Pancreas (tissue), 10 donors: ENCODE measurements around the gene CPEB4. TPM values are rescaled to one million over a fixed set of nuclear protein-coding genes. Genes with fewer than 3 reads are reported as not detected.

ENCODE experiments used
- ATAC-seq, 4 donors: fragments of 200-7000 bp; cut with Tn5 transposase; one replicate each; pipeline versions ENCODE4 v1.8.0 to v1.9.1; 2020; ENCODE audit warnings: mild to moderate bottlenecking in 4 of 4, moderate library complexity in 4 of 4
- DNase-seq, 6 donors: peaks; one replicate each; pipeline ENCODE4 v3.0.0-alpha.2; 2020
- FAIRE-seq: peaks from 2 replicates; lab custom pipeline; 2012; peaks lifted over from hg19 to GRCh38; lab: Jason Lieb, UNC
- H3K27ac ChIP-seq, 4 donors: fragments of 200-600 bp; sonication (generic); 1 replicate in 3 of 4; 2 replicates in 1 of 4; pipeline versions ENCODE4 v1.5.0 to v1.8.0; 2020
- H3K27me3 ChIP-seq, 4 donors: fragments of 200-600 bp; one replicate each; pipeline ENCODE4 v1.8.0; 2021
- H3K36me3 ChIP-seq, 3 donors: fragments of 200-600 bp; sonication (generic) in 1 of 3; one replicate each; pipeline versions ENCODE4 v1.5.0 to v1.8.0; 2020 to 2021
- H3K4me1 ChIP-seq, 3 donors: fragments of 200-600 bp; one replicate each; pipeline ENCODE4 v1.8.0; 2021
- H3K4me3 ChIP-seq, 4 donors: fragments of 200-600 bp; sonication (generic) in 2 of 4; one replicate each; pipeline versions ENCODE4 v1.5.0 to v1.8.0; 2020 to 2021
- H3K9me3 ChIP-seq, 4 donors: fragments of 200-600 bp; one replicate each; pipeline ENCODE4 v1.8.0; 2021
- CTCF ChIP-seq, 4 donors: fragments of 200-600 bp; sonication (generic) in 3 of 4; IDR thresholded peaks; one replicate each; pipeline versions ENCODE4 v1.5.0 to v1.8.0; 2021; ENCODE audit warnings: antibody characterized with exemption in 4 of 4
- WGBS, 2 donors: extraction: QIAGEN DNeasy Blood & Tissue Kit; methylation state at CpG; one replicate each; pipeline ENCODE4 v1.1.7; 2013; 5-methylcytosine and 5-hydroxymethylcytosine counted together
- intact Hi-C, 3 donors: fragments of 100-400 bp; cut with DNase I; formaldehyde crosslinking; loops; one replicate each; pipeline versions ENCODE4 v1.11.1 to v1.14.2; 2022
- polyA plus RNA-seq, 2 donors: library from polyadenylated mRNA; stranded (reverse); fragments of 200-250 nt; gene quantifications; one replicate each; pipeline ENCODE4 v1.2.3, GENCODE V29; 2013
- total RNA-seq, 6 donors: library from RNA; stranded (reverse); fragmentation: NEBNext Ultra II Directional in 4 of 6; extraction: Animal tissue kit (Norgen Biotek cat#: 25700) in 4 of 6; gene quantifications; one replicate each; pipeline versions ENCODE4 v1.2.1 to v1.2.4, GENCODE V29; 2021 to 2023
- donor health status: healthy with polysubstance abuse.
- donor health status: DM: no; HTN: no; CAD: no; lungs with moderate emphysema.
- donor health status: DM: no; HTN: no; CAD: no.
- donor health status: control.
- donor health status: control.
- donor health status: Bipolar disorder and iron deficiency.
- donor health status: DM: yes; HTN: yes; CAD: no.
- donor health status: DM: no; HTN: no; CAD: no.
- donor health status: DM: no; HTN: no; CAD: no.
- donor health status: DM: yes; HTN: yes; CAD: no.

The CPEB4 gene
- total and polyA plus RNA-seq, 8 donors, result 11.6 to 51.2 (median 26.2) TPM

DNA sequence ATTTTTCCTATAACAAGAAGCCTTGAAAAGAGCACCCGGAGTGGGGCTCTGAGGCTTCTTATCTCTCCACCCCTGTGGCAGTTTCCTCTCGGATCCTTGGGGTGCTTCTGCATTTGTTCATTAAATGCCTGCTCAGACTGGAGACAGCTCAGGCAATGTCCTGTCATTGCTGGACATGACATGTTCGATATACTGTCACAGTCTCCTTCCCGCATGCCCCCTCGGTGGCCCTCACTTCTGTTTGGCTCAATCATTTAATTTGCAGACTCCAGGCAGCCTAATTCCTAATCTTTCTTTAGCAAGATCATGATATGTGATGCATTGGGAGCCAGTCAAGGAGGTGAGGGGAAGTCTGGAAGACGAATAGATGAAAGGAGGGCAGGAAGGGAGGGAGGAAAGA is 37.5 kb upstream of the CPEB4 start:
- intact Hi-C loops, result no loop called here
- Histone ChIP-seq H3K36me3 (no peaks in the 10 kb centered on the region), H3K9me3 (no peaks in the 10 kb centered on the region), H3K27ac (no peak overlapping the region), H3K4me3 (no peak overlapping the region), H3K27me3 (no peaks in the 10 kb centered on the region), H3K4me1 (peaks cover 0 to 5% (median 0%) of the 10 kb centered on the region in 3 donors)
- 71 to 83% methylated on average over 6 of the region's 6 CpGs for WGBS, 2 donors
- DNase-seq, result no peak
- ATAC-seq, result no peak
- no peak for FAIRE-seq
- TF ChIP-seq CTCF (IDR thresholded peaks at IDR 0.05), result no peak

GRCh38 chr5:173851595-173852243 is 36.4 kb upstream of the CPEB4 start:
- TF ChIP-seq CTCF (IDR thresholded peaks at IDR 0.05), result no peak
- H3K4me3 ChIP-seq, result no peak overlapping the region
- H3K36me3 ChIP-seq, result no peaks in the 10 kb centered on the region
- no peak for FAIRE-seq
- no peak for DNase-seq
- no peaks in the 10 kb centered on the region for H3K9me3 ChIP-seq
- intact Hi-C loops, result no loop called here
- peaks cover 0 to 5% (median 0%) of the 10 kb centered on the region in 3 donors for H3K4me1 ChIP-seq
- H3K27ac ChIP-seq, result no peak overlapping the region
- no peaks in the 10 kb centered on the region for H3K27me3 ChIP-seq
- no peak for ATAC-seq
- 80 to 83% methylated on average over 10 of the region's 10 CpGs for WGBS, 2 donors

DNA sequence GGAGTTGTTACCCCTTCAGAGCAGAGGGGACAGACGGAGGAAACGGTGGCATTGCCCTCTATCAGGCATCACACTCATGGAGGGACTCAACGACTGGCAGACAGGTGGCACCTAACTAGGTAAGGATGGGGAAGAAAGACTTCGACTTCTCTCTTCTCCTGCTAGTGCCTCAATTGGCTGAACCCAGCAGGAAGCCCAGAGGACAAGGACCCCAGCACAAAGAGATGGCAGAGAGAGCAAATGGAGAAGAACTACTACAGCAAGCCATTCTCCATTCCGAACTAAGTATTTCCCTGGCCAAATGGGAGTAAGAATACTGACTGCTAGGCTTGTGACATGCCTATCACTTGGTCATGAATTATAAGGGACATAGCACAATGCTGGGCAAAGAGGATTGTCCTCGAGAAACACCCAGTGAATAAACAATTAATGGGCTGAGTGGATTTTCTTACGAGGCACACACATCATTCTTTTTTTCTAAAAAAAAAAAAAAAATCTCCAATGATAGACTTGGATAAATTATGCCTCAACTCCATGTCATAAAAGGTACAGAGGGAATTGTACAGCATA is 35.3 kb upstream of the CPEB4 start:
- no peak for TF ChIP-seq CTCF (IDR thresholded peaks at IDR 0.05)
- ATAC-seq, result no peak
- Histone ChIP-seq H3K27me3 (no peaks in the 10 kb centered on the region), H3K4me3 (no peak overlapping the region), H3K27ac (no peak overlapping the region), H3K36me3 (no peaks in the 10 kb centered on the region), H3K9me3 (no peaks in the 10 kb centered on the region), H3K4me1 (peaks cover 0 to 5% (median 0%) of the 10 kb centered on the region in 3 donors)
- FAIRE-seq, result no peak
- intact Hi-C loops, result no loop called here
- 79 to 80% methylated on average over 7 of the region's 7 CpGs for WGBS, 2 donors
- DNase-seq, result no peak

DNA sequence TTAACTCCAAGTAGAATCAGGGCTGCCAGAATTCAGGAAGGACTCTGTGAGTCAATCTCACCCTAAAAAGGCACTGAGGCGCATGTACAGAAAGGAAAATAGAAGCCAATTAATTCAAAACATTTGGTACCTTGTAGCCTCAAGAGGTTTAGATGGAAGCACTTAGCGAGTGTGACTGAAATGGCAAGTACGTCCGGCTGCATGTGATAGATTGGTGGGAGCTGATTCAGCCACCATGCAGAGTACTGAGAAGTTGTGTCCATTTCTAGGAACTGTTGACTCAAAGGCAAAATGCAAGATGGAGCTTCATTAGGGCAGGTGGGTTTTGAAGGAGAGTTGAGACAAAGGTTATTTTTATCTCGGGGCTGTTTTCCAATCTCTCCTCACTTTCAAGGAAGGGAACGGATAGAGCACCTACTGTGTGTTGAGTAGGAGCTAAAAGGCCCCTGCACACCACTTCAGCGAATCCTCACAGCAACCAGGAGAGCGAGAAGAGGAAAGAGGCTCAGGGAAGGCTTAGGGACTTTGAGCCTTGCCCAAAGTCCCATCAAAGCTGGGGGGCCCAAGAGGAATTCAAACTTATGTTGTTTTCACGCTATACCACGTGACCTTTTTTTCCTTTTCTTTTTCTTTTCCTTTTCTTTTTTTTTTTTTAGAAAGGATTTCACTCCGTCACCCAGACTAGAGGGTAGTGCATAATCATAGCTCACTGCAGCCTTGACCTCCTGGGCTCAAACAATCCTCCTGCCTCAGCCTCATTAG is 34.6 kb upstream of the CPEB4 start:
- H3K4me3 ChIP-seq, result no peak overlapping the region
- intact Hi-C loops, result no loop called here
- H3K27me3 ChIP-seq, result no peaks in the 10 kb centered on the region
- 87% methylated on average over 11 of the region's 11 CpGs for WGBS, 2 donors
- ATAC-seq, result peak in 2 of 4 donors; percentile 48 to 50
- no peaks in the 10 kb centered on the region for H3K9me3 ChIP-seq
- no peak for DNase-seq
- H3K27ac ChIP-seq, result no peak overlapping the region
- no peak for TF ChIP-seq CTCF (IDR thresholded peaks at IDR 0.05)
- H3K4me1 ChIP-seq, result peaks cover 0 to 10% (median 0%) of the 10 kb centered on the region in 3 donors
- no peaks in the 10 kb centered on the region for H3K36me3 ChIP-seq
- no peak for FAIRE-seq
